Stimulated activated CD4-positive, alpha-beta T cell treated with anti-CD3 and anti-CD28 coated beads, TNF-alpha, amount 100 ng/mL, for 4 hours (primary cell): ENCODE measurements around the gene AFAP1.

Experiments
- DNase-seq, 3 experiments: peaks; one replicate each; pipeline ENCODE4 v3.0.0-alpha.2; 2020; ENCODE audit warnings: low read depth in 3 of 3

The AFAP1 gene

GRCh38 chr4:7719354-7720174 lies 220.1 kb downstream of the AFAP1 start:
- peak; percentile 27 to 46 (median 32) for DNase-seq

GRCh38 chr4:7717946-7718490 lies 221.6 kb downstream of the AFAP1 start:
- no peak for DNase-seq

- no peak for DNase-seq
These were observed 222.5 kb downstream of the AFAP1 start for GRCh38 chr4:7717161-7717560.

- DNase-seq, result no peak
These were observed 223.5 kb downstream of the AFAP1 start for GRCh38 chr4:7716010-7716721.

- no peak for DNase-seq
These were observed 224.2 kb downstream of the AFAP1 start for GRCh38 chr4:7715271-7716009.

- DNase-seq, result no peak
These were observed 224.9 kb downstream of the AFAP1 start for GRCh38 chr4:7714738-7715137.

GRCh38 chr4:7714176-7714575 lies 225.5 kb downstream of the AFAP1 start:
- no peak for DNase-seq

GRCh38 chr4:7713757-7714156 lies 225.9 kb downstream of the AFAP1 start:
- DNase-seq, result no peak

- no peak for DNase-seq
These were observed 227.5 kb downstream of the AFAP1 start for GRCh38 chr4:7712021-7712671.

GRCh38 chr4:7711307-7711963 lies 228.2 kb downstream of the AFAP1 start:
- no peak for DNase-seq

- DNase-seq, result no peak
These were observed 228.9 kb downstream of the AFAP1 start for GRCh38 chr4:7710576-7711306.

GRCh38 chr4:7710126-7710525 lies 229.5 kb downstream of the AFAP1 start:
- no peak for DNase-seq

GRCh38 chr4:7709431-7709830 lies 230.2 kb downstream of the AFAP1 start:
- no peak for DNase-seq

- no peak for DNase-seq
These were observed 230.7 kb downstream of the AFAP1 start for GRCh38 chr4:7708981-7709380.
